Limb (tissue), 2 donors: ENCODE measurements around the gene MLPH.

ENCODE experiments used
- DNase-seq, 2 donors: peaks; one replicate each; pipeline ENCODE4 v3.0.0-alpha.2; 2016; ENCODE audit errors: extremely low spot score in 2 of 2

The MLPH gene, protein sequence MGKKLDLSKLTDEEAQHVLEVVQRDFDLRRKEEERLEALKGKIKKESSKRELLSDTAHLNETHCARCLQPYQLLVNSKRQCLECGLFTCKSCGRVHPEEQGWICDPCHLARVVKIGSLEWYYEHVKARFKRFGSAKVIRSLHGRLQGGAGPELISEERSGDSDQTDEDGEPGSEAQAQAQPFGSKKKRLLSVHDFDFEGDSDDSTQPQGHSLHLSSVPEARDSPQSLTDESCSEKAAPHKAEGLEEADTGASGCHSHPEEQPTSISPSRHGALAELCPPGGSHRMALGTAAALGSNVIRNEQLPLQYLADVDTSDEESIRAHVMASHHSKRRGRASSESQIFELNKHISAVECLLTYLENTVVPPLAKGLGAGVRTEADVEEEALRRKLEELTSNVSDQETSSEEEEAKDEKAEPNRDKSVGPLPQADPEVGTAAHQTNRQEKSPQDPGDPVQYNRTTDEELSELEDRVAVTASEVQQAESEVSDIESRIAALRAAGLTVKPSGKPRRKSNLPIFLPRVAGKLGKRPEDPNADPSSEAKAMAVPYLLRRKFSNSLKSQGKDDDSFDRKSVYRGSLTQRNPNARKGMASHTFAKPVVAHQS

DNA sequence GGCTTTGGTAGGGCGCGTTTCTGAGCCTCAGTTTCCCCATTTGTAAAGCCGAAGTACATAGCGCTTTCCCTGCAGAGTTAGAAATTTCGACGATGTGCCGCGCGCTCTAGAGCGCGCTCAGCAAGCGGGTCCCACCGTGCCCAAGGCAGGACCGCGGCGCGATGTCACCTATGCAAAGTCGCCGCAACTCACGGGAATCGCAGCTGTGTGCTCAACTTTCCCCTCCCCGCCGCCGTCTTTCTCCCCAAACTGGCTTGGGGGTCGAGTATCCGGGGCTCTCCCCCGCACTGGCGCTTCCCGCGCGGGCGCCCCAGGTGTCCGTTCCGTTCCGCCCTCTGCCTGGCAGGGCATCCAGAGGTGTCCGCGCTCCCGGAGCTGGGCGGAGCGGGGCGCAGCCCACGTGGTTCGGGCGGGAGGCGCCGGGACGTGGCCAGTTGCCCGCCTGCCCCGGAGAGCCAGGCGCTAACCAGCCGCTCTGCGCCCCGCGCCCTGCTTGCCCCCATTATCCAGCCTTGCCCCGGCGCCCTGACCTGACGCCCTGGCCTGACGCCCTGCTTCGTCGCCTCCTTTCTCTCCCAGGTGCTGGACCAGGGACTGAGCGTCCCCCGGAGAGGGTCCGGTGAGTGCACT is at the start of gene MLPH:
Gene MLPH, plus strand, starts transcription at position 433 of the 630 bp plus-strand sequence. CDS start 6,176 bp downstream, outside the sequence.
- no peak for DNase-seq

DNA sequence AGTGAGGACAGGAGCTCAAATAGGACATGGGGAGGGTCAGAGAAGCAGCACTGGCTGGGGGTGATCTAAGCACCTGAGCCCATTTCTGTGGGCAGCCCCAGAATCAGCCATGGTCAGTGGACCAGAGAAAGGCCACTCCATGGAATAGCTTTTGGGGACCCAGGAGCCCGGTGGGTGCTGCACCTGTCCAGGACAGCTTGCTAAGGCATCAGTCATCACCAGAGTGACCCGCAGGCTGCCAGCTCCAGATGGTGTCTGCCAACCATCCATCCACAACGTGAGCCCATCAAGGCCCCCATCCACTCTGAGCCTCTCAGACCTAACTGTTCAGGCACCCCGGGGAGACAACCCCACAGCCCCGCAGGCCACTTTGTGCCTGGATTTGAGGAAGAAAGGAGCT is 49.5 kb upstream of the MLPH start:
- DNase-seq: no peak

DNA sequence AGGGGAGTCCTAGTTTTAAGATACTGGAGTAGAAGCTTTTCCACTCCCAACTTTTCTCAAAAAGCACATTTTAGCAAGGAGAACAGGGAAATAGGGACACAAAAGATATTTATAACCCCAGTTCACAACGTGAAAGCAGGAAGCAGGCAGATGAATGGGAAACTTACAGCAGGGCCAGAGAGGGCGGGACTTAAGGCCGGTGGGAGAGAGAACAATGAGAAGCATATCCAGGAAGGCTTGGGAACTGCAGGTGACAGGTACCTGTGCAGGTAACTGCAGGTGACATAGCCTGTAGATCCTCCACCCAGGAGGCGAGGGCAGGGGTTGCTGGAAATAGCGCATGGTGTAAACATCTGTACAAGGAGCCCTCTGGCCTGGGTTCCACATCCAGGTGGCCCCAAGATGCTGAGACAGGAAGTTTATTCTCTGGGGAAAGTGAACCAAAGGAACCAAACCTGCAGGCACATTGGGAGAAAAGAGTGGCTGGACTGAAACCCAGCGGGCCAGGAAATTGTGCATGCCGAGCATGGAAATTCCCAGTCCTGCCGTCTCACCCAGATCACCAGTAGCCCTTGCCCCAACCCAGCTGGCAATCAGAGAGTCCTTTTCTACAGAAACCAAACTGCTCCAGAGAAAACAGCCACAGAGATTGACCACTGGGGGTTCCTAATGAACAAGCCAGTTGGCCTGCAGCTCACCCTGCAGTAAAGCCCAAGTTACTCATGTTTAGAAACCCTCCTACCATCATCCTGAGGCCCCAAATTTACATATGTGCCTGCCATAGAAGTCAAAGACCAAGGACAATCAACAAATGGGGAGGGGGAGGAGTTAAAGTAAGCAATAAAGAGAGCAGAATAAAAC is 48.7 kb upstream of the MLPH start:
- no peak for DNase-seq

DNA sequence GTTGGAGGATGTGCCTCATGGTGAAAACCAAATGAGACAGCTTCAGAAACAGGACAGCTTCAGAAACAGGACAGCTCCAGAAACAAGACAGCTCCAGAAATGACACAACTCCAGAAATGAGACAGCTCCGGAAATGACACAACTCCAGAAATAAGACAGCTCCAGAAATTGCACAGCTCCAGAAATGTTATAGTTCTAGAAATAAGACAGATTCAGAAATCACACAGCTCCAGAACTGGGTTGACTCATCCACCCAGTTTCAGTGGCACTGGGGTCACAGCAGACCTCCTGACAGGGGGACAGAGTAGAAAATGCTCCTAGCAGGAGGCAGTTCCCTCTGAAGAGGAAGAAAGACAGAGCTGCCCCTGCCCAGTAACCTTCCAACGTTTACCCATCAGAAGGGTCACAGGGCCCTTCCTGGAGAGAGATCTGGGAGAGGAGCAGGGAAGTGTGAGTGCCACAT is 46.2 kb upstream of the MLPH start:
- no peak for DNase-seq

DNA sequence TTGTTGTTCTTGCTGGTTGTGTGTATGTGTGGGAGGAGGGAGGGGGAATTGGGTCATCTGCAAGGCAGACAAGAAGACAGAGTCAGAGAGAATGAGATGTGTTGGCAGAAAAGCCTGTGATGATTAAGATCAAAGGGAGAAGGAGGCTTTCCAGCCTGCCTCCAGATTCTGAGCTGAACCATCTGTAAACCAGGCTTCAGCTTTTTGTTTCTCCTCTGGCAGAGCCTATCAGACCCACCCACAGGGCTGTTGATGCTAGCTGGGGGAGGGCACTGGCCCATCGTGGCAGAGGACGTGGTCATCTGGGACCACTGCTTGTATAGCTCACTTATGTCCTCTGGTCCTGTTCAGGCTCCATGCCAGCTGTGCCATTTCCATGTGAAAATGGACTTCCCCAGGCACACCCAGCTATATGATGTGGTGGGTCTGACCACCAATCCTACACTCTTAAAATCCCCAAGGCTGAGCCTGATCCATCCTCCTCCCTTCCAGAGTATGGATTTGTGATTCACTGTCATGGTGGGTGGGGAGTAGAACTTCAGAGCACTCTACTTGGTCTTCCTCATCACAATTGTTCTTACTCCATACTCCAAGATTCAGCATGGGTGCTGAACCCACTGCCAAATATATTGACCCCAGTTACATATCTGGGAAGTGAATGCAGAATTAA is 45.3 kb upstream of the MLPH start:
- no peak for DNase-seq

DNA sequence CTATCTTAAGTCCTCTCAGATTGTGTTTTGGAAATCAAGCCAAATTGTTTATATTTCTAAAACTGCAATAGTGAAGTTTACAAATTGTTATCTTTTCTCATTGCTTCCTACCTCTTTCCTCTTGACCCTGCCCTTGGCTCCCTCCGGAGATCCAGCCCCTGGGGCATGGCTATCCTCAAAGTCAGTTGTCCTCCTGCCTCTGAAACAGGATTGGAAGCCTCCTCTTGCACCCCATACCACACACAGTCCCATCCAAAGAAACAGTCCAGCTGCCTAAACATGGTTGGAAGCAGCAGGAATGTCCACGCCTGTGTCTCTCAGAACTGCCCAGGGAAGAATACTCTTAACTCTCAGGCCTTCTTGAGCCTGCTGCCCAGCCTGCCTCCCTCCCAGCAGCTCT is 43.0 kb upstream of the MLPH start:
- no peak for DNase-seq

DNA sequence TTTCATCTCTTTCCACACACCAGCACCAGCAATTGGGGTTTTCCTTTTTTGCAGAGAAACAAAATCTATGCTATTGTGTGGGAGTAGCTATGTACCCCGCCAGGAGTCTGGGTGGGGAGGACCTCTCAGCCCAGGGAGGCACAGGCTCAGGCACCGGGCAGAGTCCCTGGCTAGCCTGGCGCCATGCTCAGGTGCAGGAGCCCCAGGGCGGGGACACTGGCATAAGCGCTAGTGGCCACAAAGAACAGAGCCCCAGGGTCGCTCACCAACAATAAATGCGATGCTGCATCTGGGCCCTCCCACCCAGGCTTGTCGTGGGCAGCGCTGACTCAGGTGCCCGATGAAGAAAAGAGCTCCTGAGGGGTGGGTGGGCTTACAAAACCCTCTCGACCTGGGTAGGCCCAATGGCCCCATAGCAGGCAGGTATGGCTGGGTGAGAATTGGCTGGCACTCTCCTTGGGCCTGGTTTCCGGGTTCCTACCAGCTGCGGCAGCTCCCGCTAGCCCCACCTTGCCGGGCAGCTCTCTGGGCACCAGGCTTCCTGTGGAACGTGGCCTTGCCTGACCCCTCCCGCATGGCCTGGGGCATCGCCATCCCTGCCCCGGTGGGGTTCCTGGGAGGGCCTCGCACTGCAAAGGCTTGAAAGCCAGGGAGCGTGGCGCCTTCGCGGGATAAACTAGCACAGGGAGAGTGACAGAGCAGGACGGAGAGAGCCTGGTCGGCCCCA is 41.3 kb upstream of the MLPH start:
- no peak for DNase-seq

DNA sequence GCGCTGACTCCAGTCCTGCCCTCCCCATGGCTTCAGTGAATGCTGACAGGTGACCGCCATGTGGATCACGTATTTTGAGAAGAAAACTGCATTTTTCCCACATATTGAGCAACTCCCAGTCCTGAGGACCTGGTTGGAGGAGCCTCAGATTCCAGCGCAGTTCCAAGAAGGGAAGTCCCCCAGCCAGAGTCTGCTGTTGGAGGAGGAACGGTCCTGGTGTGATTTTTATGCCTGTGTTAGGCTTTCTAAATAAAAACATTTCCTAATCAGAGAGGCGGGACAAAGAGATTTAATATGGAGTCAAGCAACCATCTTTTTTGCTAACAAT is 40.7 kb upstream of the MLPH start:
- no peak for DNase-seq

DNA sequence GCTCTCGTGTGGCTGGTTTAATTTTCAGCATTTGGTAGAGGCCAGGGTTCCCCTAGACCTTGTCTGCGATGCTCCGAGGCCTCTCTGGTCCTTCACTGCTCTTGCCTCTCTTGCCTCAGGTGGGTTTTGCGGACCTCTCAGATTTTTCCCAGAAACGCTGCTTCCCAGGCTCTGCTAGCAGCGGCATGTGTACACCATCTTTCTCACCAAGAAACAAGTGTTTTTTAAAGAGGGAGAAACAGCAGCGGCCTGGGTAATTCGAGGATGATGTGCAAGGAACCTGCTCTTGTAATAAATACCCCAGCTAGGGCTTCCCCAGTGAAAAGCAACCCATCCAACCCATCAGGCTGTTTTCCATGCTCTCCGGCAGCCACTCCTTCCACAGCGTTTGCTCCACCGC is 39.6 kb upstream of the MLPH start:
- no peak for DNase-seq

DNA sequence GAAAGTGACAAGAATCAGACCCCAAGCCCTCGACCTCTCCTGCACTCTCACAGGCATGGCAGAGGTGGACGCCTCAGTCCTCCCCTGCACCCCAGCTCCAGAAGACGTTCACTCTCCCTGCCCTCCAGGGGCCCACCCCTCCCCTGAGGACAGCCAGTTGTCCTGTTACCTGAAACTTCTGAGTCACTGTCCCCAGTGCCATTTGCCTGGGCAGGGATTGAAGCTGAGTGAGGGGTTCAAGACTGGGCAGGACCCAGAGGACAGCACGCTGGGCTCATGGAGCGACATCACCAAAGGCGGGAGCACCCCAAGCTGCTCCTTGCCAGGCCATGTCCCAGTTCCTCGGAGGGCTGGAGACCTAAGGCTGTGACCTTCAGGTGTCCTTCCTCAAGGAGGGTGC is 38.9 kb upstream of the MLPH start:
- no peak for DNase-seq

DNA sequence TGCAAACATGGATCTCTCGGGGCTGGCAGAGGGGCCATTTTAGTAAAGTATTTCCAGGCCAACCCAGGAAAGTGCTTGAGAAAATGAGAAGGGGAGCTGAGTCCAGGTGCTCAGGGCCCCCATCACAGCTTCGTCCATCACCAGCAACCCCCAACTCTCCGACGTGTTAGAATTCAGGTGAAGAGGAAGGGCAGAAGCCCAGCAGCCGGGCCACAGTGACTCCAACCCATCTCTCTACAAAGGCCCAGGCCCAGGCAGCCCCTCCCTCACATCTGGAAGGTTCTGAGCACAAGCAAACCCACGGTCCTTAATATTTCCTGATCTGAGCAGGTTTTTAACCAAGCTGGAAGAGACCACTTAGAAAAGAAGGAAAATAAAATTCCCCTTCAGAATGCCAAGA is 38.4 kb upstream of the MLPH start:
- DNase-seq: no peak

DNA sequence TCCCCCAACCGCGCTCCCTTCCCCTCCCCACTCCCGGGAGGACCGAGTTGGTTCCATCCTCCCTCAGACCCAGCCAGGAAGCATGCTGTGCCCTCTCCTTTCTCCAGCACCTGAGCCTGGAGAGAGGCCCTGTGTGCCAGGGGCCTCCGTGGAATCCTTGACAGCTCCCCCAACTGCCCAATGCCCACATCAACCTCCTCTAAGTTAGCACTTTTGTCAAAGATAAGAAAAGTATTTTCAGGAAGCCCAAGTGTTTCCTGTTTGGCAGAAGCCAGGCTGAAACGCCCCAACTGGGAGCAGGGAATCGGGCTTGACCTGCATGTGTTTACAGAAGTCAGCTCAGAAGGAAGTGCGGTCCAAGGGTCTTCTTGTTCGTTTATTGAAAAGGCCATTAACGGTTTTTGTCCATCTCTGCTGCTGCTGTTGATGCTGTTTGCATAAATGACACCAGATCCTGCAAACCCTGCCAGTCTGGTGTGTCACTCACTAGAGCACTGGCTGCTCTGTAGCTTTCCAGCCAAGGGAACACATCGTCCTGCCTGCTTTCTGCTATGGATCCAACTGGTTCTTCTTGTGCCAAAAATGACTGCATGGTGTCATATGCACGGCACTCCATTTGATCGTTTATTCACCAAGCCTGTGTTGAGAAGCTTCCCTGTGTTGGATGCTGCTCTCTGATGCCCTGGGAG is 37.7 kb upstream of the MLPH start:
- no peak for DNase-seq

DNA sequence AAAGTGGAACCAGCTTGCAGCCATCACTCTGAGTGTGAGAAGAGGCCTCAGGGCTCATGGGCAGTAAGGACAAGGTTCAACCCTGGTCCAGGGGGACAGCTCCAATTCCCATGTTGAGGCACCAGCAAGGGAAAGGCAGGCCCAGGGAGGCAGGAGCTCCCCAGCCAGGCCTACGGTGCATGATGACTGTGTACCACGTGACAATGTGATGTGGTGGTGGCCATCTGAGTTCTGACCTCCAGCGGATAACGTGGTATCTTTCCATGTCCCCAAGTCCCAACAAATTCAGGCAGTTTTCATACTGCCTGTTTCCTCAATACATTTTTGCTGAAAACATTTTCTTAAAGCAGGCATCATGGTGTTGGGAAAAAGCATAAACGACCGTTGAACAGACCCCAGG is 36.9 kb upstream of the MLPH start:
- DNase-seq: no peak

DNA sequence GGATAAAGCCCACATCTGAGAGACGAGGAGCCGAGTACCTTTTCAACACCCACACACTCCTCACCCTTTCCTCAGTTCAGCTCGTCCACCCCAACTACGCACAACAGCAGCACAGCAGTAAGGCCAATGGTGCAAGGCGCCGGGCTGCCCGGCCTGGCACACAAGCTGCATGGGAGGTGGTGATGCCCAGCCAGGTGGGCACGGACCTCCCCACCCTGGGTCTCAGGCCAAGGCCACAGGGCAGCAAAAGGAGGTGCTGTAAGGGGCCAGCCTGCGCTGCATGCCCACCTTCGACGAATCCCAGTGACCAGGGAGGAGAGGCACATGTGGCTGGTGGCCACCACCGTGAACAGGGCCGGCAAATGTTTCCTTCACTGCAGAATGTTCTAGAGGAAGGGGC is 36.5 kb upstream of the MLPH start:
- no peak for DNase-seq

DNA sequence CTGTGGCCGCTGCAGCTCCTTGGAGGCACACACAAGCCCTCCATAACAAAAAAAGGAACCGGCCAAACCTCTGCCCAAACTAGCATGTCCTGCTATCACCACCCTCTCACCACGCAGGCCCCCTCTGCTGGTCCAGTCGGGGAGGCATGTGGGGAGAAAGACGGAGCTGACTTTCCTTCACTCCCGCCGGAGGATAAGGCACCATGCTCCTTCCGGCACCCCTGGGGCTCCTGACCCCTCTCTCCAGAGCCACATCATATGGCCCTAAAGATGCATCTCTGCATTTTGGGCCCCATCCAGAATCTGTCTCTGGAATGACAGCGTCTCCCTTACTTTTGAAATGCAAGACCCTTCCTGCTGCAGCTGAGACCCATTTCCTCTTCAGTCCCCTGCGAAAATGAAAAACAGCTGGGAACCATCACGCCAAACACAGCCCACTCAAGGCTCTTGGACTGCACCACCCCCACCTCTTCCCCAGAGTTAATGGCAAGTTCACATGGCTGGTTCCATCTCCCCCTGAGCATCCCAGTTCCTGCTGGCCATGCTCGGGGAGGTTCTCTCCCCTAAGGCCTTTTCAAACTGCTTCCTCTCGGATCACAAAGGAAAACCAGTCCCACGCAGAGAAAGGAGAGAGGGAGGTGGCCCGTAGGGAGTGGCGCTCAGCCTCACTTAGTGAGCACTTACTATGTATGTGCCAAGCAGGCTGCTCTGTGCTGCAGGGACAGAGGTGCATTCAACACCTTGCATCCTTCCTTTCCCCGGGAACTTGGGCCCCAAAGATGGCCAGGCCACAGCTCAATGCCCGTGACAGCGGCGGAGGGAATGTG is 35.2 kb upstream of the MLPH start:
- peak in 1 of 2 donors; percentile 60 for DNase-seq

DNA sequence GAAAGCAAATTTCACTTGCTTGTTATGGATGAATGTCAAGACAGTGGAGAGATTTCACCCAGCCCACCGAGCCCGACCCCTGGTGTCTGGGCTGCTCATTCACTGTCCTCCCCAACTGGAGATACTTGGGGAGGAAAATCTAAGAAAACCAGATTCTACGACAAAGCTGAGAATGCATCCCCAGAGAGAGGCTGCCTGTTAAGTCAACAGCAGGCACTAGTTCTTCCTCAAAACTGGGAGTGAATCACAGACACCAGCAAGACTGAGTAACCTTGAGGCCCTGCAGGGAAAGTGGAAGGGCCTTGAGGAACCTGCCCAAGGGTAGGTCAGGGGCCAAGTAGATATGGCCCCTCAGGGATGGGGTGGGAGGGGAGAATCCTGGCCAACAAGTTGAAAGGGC is 34.2 kb upstream of the MLPH start:
- DNase-seq: no peak

DNA sequence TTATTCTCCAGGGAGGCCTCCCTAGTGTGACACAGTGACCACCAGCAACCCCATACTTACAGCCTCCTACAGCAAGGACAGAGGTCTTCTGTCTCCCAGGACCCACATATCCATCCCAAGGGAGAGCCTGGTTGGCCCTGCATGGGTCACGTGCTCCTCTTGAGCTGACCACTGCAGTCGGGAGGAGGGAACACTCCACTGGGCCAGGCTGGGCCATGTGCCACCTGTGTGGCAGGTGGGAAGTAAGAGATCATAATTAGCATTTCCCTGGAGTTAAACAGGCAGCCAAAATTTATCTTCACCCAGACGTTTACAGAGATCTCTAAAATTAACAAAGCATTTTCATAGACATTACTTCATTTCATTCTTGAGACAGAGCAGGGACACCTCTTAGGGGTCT is 33.4 kb upstream of the MLPH start:
- no peak for DNase-seq

DNA sequence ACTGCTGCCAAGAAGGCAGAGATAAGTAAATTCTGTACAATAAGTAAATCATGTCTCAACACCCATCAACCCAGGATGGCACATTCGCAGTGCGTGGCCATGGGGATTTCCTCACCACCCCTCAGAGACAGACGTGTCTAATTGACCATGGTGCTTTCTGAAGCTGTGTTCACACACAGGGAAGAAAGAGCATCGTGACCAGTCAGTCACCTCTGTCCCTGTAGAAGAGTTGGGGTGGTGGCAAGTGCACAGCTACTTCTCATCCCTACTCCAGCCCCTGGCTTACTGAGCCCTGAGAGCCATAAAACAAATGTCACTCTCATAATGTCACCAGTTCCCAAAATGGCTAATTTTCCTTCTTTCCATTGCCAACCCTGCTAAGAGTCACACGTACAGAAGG is 31.3 kb upstream of the MLPH start:
- DNase-seq: no peak

DNA sequence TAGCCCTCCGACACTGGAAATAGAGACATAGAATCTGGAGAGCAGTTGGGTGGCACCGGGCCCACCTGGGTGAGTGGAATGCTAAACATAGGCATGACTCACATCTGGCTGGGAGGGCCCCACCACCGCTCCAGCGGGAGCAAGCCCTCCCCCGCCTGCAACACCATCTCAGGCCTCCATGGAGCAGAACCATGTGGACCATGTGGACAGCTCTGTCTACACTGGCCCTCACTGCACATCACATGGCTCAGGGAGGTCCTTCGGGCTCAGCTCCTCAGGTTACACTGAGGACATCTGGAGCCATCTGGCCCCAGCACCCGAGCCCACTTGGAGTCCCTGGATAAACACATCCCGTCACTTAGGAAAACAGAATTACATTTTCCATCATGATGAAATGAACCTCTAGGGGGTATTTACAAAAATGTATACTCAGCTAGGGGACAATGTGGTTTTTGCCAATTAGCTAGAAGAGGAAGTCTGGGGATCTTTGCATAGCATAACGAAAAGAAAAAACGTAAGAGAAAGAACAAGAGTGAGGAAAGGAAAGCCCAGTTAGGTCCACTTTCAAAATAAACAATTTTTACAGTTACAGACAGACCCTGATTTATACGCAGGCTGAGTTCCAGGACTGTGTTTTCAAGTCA is 30.7 kb upstream of the MLPH start:
- DNase-seq: peak; percentile 40 to 66
